Endothelial cell of umbilical vein (primary cell): ENCODE measurements around the gene SGPP1. TPM values are rescaled to one million over a fixed set of nuclear protein-coding genes. Genes with fewer than 3 reads are reported as not detected.
A peak's percentile ranks its signal among the peaks of the same experiment; 100 is the strongest.

Source experiments
- BruUV-seq: library from RNA; stranded (reverse); fragments of 400-500 nt; replicated peaks from 2 replicates; lab custom pipeline; 2021; lab: Mats Ljungman, UMichigan
- CTCF ChIA-PET: fragments of 300-600, 350-600 bp; sonication (Branson Sonifier 250); formaldehyde crosslinking; loops from one replicate; lab custom pipeline; 2021; ENCODE audit warnings: antibody characterized with exemption, inconsistent platforms; lab: Charles Lee
- POLR2A ChIA-PET: fragments of 300-600, 350-600 bp; sonication (Branson Sonifier 250); formaldehyde crosslinking; loops from one replicate; lab custom pipeline; 2021; ENCODE audit warnings: antibody characterized with exemption, inconsistent platforms; lab: Charles Lee
- DNase-seq: peaks from one replicate; pipeline ENCODE4 v3.0.0-alpha.2; 2011; ENCODE audit warnings: low read depth, low spot score
- FAIRE-seq: peaks from 2 replicates; lab custom pipeline; 2011; peaks lifted over from hg19 to GRCh38; lab: Jason Lieb, UNC
- H2AFZ ChIP-seq: 2 replicates; pipeline ENCODE4 v1.6.0; 2012; ENCODE audit warnings: low read depth, low read length, control low read depth, inconsistent platforms
- H3K27ac ChIP-seq: 2 replicates; pipeline ENCODE4 v1.5.1; 2011; ENCODE audit warnings: low read depth, mild to moderate bottlenecking, control low read depth, low read length, moderate library complexity; ENCODE audit not compliant: insufficient read depth
- H3K27me3 ChIP-seq, 2 experiments: 2 replicates each; pipeline versions ENCODE4 v1.6.0 to v1.6.1; 2011; ENCODE audit warnings: low read length in 2 of 2, mixed read lengths in 1 of 2; ENCODE audit not compliant: control insufficient read depth in 2 of 2, insufficient read depth in 2 of 2
- H3K36me3 ChIP-seq, 2 experiments: 2 replicates in 1 of 2; 3 replicates in 1 of 2; pipeline ENCODE4 v1.5.1; 2011; ENCODE audit warnings: low read length in 2 of 2, mild to moderate bottlenecking in 1 of 2, moderate library complexity in 1 of 2; ENCODE audit not compliant: control insufficient read depth in 2 of 2, insufficient read depth in 2 of 2; ENCODE audit errors: extremely low read depth in 1 of 2
- H3K4me1 ChIP-seq: 3 replicates; pipeline ENCODE4 v1.5.1; 2011; ENCODE audit warnings: mild to moderate bottlenecking, low read length; ENCODE audit not compliant: control insufficient read depth, insufficient read depth; ENCODE audit errors: extremely low read depth
- H3K4me2 ChIP-seq: 2 replicates; pipeline ENCODE4 v1.6.1; 2011; ENCODE audit warnings: low read length, control low read depth, mixed read lengths; ENCODE audit not compliant: insufficient read depth
- H3K4me3 ChIP-seq, 3 experiments: fragments of 200-600 bp in 1 of 3; sonication (generic), shearing (Covaris generic) in 1 of 3; replicated peaks in 1 of 3; 2 replicates each; pipeline ENCODE4 v1.5.1; 2011 to 2016; ENCODE audit warnings: control low read depth in 3 of 3, low read length in 3 of 3, mild to moderate bottlenecking in 2 of 3, inconsistent platforms in 1 of 3, low read depth in 1 of 3, moderate library complexity in 1 of 3; ENCODE audit not compliant: insufficient read depth in 1 of 3
- H3K79me2 ChIP-seq: 2 replicates; pipeline ENCODE4 v1.6.0; 2012; ENCODE audit warnings: low read length, inconsistent platforms; ENCODE audit not compliant: control insufficient read depth, insufficient read depth
- H3K9ac ChIP-seq: replicated peaks from 2 replicates; pipeline ENCODE3; 2011; ENCODE audit warnings: low read length, control low read depth; ENCODE audit not compliant: insufficient read depth; ENCODE audit errors: extremely low read depth
- H3K9me1 ChIP-seq: replicated peaks from 3 replicates; pipeline ENCODE4 v1.6.0; 2011; ENCODE audit warnings: mild to moderate bottlenecking, low read length; ENCODE audit not compliant: control insufficient read depth, insufficient read depth; ENCODE audit errors: extremely low read depth
- H3K9me3 ChIP-seq: replicated peaks from 2 replicates; pipeline ENCODE4 v1.5.1; 2012; ENCODE audit warnings: low read length, inconsistent platforms; ENCODE audit not compliant: control insufficient read depth, insufficient read depth
- H4K20me1 ChIP-seq: replicated peaks from 2 replicates; pipeline ENCODE3; 2011; ENCODE audit warnings: mild to moderate bottlenecking, low read length; ENCODE audit not compliant: control insufficient read depth, insufficient read depth; ENCODE audit errors: extremely low read depth
- JUN ChIP-seq: IDR thresholded peaks from 2 replicates; pipeline ENCODE4 v1.6.1; 2011; ENCODE audit warnings: borderline replicate concordance, low read depth; ENCODE audit not compliant: insufficient read length, insufficient read depth
- POLR2A ChIP-seq: IDR thresholded peaks from 2 replicates; pipeline ENCODE4 v1.6.1; 2012; ENCODE audit warnings: low read depth, mild to moderate bottlenecking, control low read depth, low read length
- dilution Hi-C: fragments of 300-500 bp; cut with MboI; formaldehyde crosslinking; loops from one replicate; pipeline ENCODE4 v1.15.0; 2019; ENCODE audit warnings: low sequenced_read_pairs; ENCODE audit not compliant: extremely low pct_ligation_motif_present
- intact Hi-C: fragments of 100-400 bp; cut with micrococcal nuclease; formaldehyde crosslinking; loops from one replicate; pipeline ENCODE4 v1.10.0; 2022
- polyA plus RNA-seq, 4 experiments: library from polyadenylated mRNA; depleted of rRNA in 3 of 4; stranded (reverse) in 3 of 4; unstranded in 1 of 4; fragments of >200 nt; gene quantifications; 2 replicates each; pipeline versions ENCODE4 v1.2.1 to v1.2.3, GENCODE V29; 2011 to 2012; ENCODE audit warnings: missing spikeins in 1 of 4
- total RNA-seq: library from RNA; stranded (reverse); gene quantifications from 2 replicates; pipeline ENCODE4 v1.2.3, GENCODE V29; 2021
- TF ChIP-seq, protein P1 (sequence below), 2 donors: IDR thresholded peaks; 1 replicate in 1 of 2; 2 replicates in 1 of 2; pipeline ENCODE4 v1.5.1; 2011; ENCODE audit warnings: low read length in 2 of 2, mild to moderate bottlenecking in 2 of 2, moderate library complexity in 2 of 2, control low read depth in 1 of 2, inconsistent platforms in 1 of 2, low read depth in 1 of 2; ENCODE audit not compliant: insufficient read depth in 1 of 2; ENCODE audit errors: extremely low read depth in 1 of 2

SGPP1 gene
- total and polyA plus RNA-seq, 2 donors (not counting 3 experiments of a cell fraction or from before 2014, with no cell fraction given), result 6.2 to 7.9 TPM

DNA sequence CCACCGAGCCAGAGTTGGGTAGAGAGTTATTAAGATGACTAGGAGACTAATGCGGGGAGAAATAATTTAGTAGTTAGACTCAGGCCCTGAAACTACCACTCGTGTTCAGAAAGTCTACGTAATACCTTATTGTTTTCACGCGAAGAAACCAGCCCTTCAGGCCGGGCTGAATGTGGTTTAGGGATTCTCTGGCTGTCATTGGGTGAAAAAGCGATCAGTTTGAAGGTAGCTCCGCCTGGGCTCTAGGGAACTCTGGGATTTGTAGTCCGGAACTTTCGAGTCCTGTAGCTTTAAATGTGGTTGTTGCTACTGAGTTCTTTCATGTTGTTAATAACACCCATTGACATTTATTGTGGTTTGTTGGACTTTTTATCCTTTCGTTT, 85.6 kb downstream of the SGPP1 start:
- Histone ChIP-seq H3K4me2 (peak overlapping the region; percentile 94), H3K4me1 (peaks cover 4% of the 10 kb centered on the region), H4K20me1 (no peaks in the 10 kb centered on the region), H2AFZ (peak overlapping the region; percentile 11), H3K4me3 (peak overlapping the region; percentile 4 to 95 (median 93)), H3K79me2 (peaks cover 32% of the 10 kb centered on the region), H3K36me3 (no peaks in the 10 kb centered on the region), H3K9me1 (no peaks in the 10 kb centered on the region), H3K27ac (peak overlapping the region; percentile 80), H3K9me3 (no peaks in the 10 kb centered on the region), H3K9ac (peak overlapping the region; percentile 89), H3K27me3 (no peaks in the 10 kb centered on the region)
- peak; percentile 96 for DNase-seq
- POLR2A ChIA-PET, result interaction anchor here (1.1 kb wide), 1 partner anchor 83 kb away, joined by 3 read pairs; no protein-coding TSS in a partner anchor
- FAIRE-seq, result peak; percentile 94
- CTCF ChIA-PET, result interaction anchor here (0.5 to 4.3 kb wide), 22 partner anchors 8 to 1528 kb away, joined by 3 to 24 read pairs (median 5); partner anchors contain the start of genes PPP2R5E and SGPP1
- dilution Hi-C loops, result no loop called here
- intact Hi-C loops, result loop anchor here (1.0 to 10.0 kb wide), 4 partner anchors 85 to 863 kb away; partner anchors contain the start of genes SYNE2, ZBTB1 and ZBTB25
- TSS peak; percentile 72 for BruUV-seq
- peak; percentile 22 for TF ChIP-seq POLR2A
- TF ChIP-seq, protein P1, sequence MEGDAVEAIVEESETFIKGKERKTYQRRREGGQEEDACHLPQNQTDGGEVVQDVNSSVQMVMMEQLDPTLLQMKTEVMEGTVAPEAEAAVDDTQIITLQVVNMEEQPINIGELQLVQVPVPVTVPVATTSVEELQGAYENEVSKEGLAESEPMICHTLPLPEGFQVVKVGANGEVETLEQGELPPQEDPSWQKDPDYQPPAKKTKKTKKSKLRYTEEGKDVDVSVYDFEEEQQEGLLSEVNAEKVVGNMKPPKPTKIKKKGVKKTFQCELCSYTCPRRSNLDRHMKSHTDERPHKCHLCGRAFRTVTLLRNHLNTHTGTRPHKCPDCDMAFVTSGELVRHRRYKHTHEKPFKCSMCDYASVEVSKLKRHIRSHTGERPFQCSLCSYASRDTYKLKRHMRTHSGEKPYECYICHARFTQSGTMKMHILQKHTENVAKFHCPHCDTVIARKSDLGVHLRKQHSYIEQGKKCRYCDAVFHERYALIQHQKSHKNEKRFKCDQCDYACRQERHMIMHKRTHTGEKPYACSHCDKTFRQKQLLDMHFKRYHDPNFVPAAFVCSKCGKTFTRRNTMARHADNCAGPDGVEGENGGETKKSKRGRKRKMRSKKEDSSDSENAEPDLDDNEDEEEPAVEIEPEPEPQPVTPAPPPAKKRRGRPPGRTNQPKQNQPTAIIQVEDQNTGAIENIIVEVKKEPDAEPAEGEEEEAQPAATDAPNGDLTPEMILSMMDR (IDR thresholded peaks at IDR 0.05; ENCODE audit: extremely low read depth in 1 of 2, insufficient read depth in 1 of 2, low read depth in 1 of 2, low read length in 2 of 2), result no peak
- TF ChIP-seq JUN, result no peak
